HG02798 (cell line): ENCODE results near the gene TLX1.

Experiments
- ATAC-seq: cut with Tn5 transposase; IDR thresholded peaks from one replicate; pipeline ENCODE4 v1.9.1; 2021; ENCODE audit warnings: mild to moderate bottlenecking; ENCODE audit not compliant: unreplicated experiment, poor library complexity

TLX1 gene

GRCh38 chr10:101130984-101131961 lies at the start of gene TLX1:
TLX1 (plus strand) TSS chr10:101131300; CDS start chr10:101131542, 242 bp downstream.
- ATAC-seq: no peak

GRCh38 chr10:101085846-101086245 lies 45.3 kb upstream of the TLX1 start:
- ATAC-seq: no peak

- ATAC-seq: no peak
Measured at GRCh38 chr10:101087376-101087775, 43.7 kb upstream of the TLX1 start.

GRCh38 chr10:101087965-101088364 lies 43.1 kb upstream of the TLX1 start:
- no peak for ATAC-seq

GRCh38 chr10:101089520-101090299 lies 41.4 kb upstream of the TLX1 start:
- no peak for ATAC-seq

- no peak for ATAC-seq
Measured at GRCh38 chr10:101090597-101090996, 40.5 kb upstream of the TLX1 start.

- ATAC-seq: no peak
Measured at GRCh38 chr10:101091546-101092290, 39.4 kb upstream of the TLX1 start.

GRCh38 chr10:101092881-101093354 lies 38.2 kb upstream of the TLX1 start:
- ATAC-seq: no peak

GRCh38 chr10:101094121-101094879 lies 36.8 kb upstream of the TLX1 start:
- ATAC-seq: no peak

- no peak for ATAC-seq
Measured at GRCh38 chr10:101095004-101095403, 36.1 kb upstream of the TLX1 start.

GRCh38 chr10:101095550-101096213 lies 35.4 kb upstream of the TLX1 start:
- ATAC-seq: peak; percentile 77

- ATAC-seq: no peak
Measured at GRCh38 chr10:101096378-101096777, 34.7 kb upstream of the TLX1 start.

GRCh38 chr10:101097881-101098280 lies 33.2 kb upstream of the TLX1 start:
- ATAC-seq: no peak

GRCh38 chr10:101099901-101100300 lies 31.2 kb upstream of the TLX1 start:
- ATAC-seq: no peak

- ATAC-seq: no peak
Measured at GRCh38 chr10:101101372-101101881, 29.7 kb upstream of the TLX1 start.

- no peak for ATAC-seq
Measured at GRCh38 chr10:101103430-101103829, 27.7 kb upstream of the TLX1 start.

GRCh38 chr10:101106351-101106750 lies 24.7 kb upstream of the TLX1 start:
- ATAC-seq: no peak

- ATAC-seq: no peak
Measured at GRCh38 chr10:101107771-101108170, 23.3 kb upstream of the TLX1 start.
